Fibroblast of pulmonary artery (primary cell): ENCODE data around the gene CENPX.

Source experiments
- DNase-seq: peaks from one replicate; pipeline ENCODE4 v3.0.0-alpha.2; 2010; ENCODE audit warnings: low read depth
- H3K4me3 ChIP-seq: replicated peaks from 2 replicates; pipeline ENCODE4 v1.5.1; 2011; ENCODE audit warnings: low read depth, mild to moderate bottlenecking, control low read depth, low read length, moderate library complexity
- CTCF ChIP-seq: IDR thresholded peaks from 2 replicates; pipeline ENCODE4 v1.5.1; 2011; ENCODE audit warnings: mild to moderate bottlenecking, control low read depth, low read length, inconsistent platforms; ENCODE audit errors: missing control alignments

Gene CENPX

GRCh38 chr17:82003411-82004381 is 19.0 kb downstream of the CENPX start:
- H3K4me3 ChIP-seq: no peak overlapping the region
- no peak for TF ChIP-seq CTCF
- DNase-seq: peak; percentile 94

- H3K4me3 ChIP-seq: no peak overlapping the region
- no peak for TF ChIP-seq CTCF
- DNase-seq: no peak
These were observed 21.1 kb downstream of the CENPX start for GRCh38 chr17:82001571-82002056.

- no peak overlapping the region for H3K4me3 ChIP-seq
- no peak for TF ChIP-seq CTCF
- DNase-seq: no peak
These were observed 21.7 kb downstream of the CENPX start for GRCh38 chr17:82000803-82001570.

- no peak overlapping the region for H3K4me3 ChIP-seq
- no peak for DNase-seq
- no peak for TF ChIP-seq CTCF
These were observed 22.5 kb downstream of the CENPX start for GRCh38 chr17:81999976-82000802.

DNA sequence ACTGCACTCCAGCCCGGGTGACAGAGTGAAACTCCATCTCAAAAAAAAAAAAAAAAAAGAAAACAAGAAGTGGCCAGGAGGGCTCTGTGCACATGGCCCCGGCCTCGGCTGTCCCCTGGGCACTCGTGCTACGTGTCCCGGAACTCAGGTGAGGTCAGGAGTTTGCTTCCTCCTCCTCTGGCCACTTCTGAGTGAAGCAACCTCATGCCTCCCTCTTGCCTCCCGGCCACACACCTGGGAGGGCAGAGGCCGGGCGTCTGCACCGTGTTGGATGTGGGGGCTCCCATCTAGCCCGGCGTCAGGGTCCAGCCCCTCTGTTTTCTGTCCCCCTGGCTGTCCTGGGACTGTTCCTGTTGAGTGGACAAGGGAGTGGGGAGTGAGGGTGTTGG is 23.1 kb downstream of the CENPX start:
- no peak overlapping the region for H3K4me3 ChIP-seq
- TF ChIP-seq CTCF: no peak
- DNase-seq: no peak

- no peak overlapping the region for H3K4me3 ChIP-seq
- no peak for DNase-seq
- no peak for TF ChIP-seq CTCF
These were observed 23.8 kb downstream of the CENPX start for GRCh38 chr17:81998691-81999438.
